ENCODE data around the gene CCDC88C. TPM values are rescaled to one million over a fixed set of nuclear protein-coding genes. Genes with fewer than 3 reads are reported as not detected.
A peak's percentile ranks its signal among the peaks of the same experiment; 100 is the strongest.

The CCDC88C gene
- total RNA-seq, 2 donors from 2014 or later, result 333 to 339 TPM

DNA sequence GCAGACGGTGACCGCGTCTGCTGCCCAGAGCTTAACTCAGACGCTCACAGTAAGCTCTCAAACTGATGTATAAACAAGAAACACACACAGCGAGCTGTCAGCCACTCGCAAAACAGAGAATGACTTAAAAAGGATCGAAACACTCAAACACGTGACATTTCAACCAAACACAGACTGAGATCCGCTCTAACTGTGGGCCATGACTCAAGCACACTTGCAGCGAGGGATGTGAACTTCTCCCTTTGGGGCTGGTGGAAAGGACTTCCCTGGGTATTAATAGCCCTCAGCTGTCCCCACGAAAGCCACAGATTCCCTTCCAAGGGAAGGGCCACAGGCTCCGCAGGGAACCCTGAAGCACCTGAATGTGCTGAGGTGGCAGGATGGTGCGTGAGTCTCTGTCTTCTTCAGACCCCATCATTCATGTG is 29.1 kb downstream of the CCDC88C start:
- DNase-seq, result no peak
- peak; percentile 74 for ATAC-seq
- H3K4me3 Mint-ChIP-seq, result peak overlapping the region; percentile 75
- H3K27ac Mint-ChIP-seq, result peak overlapping the region; percentile 95
- H3K36me3 Mint-ChIP-seq (ENCODE audit: low read depth), result peaks cover 2% of the 10 kb centered on the region
- peaks cover 58% of the 10 kb centered on the region for H3K4me1 Mint-ChIP-seq
- H3K27me3 Mint-ChIP-seq, result no peaks in the 10 kb centered on the region
- no peaks in the 10 kb centered on the region for H3K9me3 ChIP-seq (ENCODE audit: control insufficient read depth, low read length, poor library complexity, severe bottlenecking)

- H3K27me3 Mint-ChIP-seq, result no peaks in the 10 kb centered on the region
- peaks cover 2% of the 10 kb centered on the region for H3K36me3 Mint-ChIP-seq (ENCODE audit: low read depth)
- H3K4me1 Mint-ChIP-seq, result peaks cover 62% of the 10 kb centered on the region
- peak overlapping the region; percentile 75 for H3K4me3 Mint-ChIP-seq
- ATAC-seq (no peak), DNase-seq (no peak)
- peak overlapping the region; percentile 95 for H3K27ac Mint-ChIP-seq
- H3K9me3 ChIP-seq (ENCODE audit: control insufficient read depth, low read length, poor library complexity, severe bottlenecking), result no peaks in the 10 kb centered on the region
Measured at GRCh38 chr14:91387951-91388381, 29.7 kb downstream of the CCDC88C start.

- peaks cover 63% of the 10 kb centered on the region for H3K4me1 Mint-ChIP-seq
- H3K27ac Mint-ChIP-seq, result peak overlapping the region; percentile 95
- no peak for DNase-seq
- H3K9me3 ChIP-seq (ENCODE audit: control insufficient read depth, low read length, poor library complexity, severe bottlenecking), result no peaks in the 10 kb centered on the region
- no peaks in the 10 kb centered on the region for H3K27me3 Mint-ChIP-seq
- peaks cover 2% of the 10 kb centered on the region for H3K36me3 Mint-ChIP-seq (ENCODE audit: low read depth)
- peak overlapping the region; percentile 49 for H3K4me3 Mint-ChIP-seq
- no peak for ATAC-seq
Measured at GRCh38 chr14:91387169-91387835, 30.3 kb downstream of the CCDC88C start.

GRCh38 chr14:91385697-91386096 is 31.9 kb downstream of the CCDC88C start:
- Mint-ChIP-seq H3K27ac (peak overlapping the region; percentile 95), H3K27me3 (no peaks in the 10 kb centered on the region), H3K4me1 (peaks cover 63% of the 10 kb centered on the region), H3K36me3 (ENCODE audit: low read depth) (peaks cover 2% of the 10 kb centered on the region), H3K4me3 (no peak overlapping the region)
- DNase-seq (no peak), ATAC-seq (no peak)
- no peaks in the 10 kb centered on the region for H3K9me3 ChIP-seq (ENCODE audit: control insufficient read depth, low read length, poor library complexity, severe bottlenecking)

GRCh38 chr14:91385224-91385623 is 32.4 kb downstream of the CCDC88C start:
- peaks cover 62% of the 10 kb centered on the region for H3K4me1 Mint-ChIP-seq
- no peak for ATAC-seq
- H3K9me3 ChIP-seq (ENCODE audit: control insufficient read depth, low read length, poor library complexity, severe bottlenecking), result no peaks in the 10 kb centered on the region
- DNase-seq, result no peak
- H3K36me3 Mint-ChIP-seq (ENCODE audit: low read depth), result peaks cover 2% of the 10 kb centered on the region
- H3K27ac Mint-ChIP-seq, result peak overlapping the region; percentile 95
- H3K4me3 Mint-ChIP-seq, result peak overlapping the region; percentile 56
- no peaks in the 10 kb centered on the region for H3K27me3 Mint-ChIP-seq

- ATAC-seq (no peak), DNase-seq (no peak)
- H3K4me3 Mint-ChIP-seq, result no peak overlapping the region
- peaks cover 65% of the 10 kb centered on the region for H3K4me1 Mint-ChIP-seq
- H3K9me3 ChIP-seq (ENCODE audit: control insufficient read depth, low read length, poor library complexity, severe bottlenecking), result no peaks in the 10 kb centered on the region
- H3K27me3 Mint-ChIP-seq, result no peaks in the 10 kb centered on the region
- H3K27ac Mint-ChIP-seq, result peak overlapping the region; percentile 100
- peaks cover 2% of the 10 kb centered on the region for H3K36me3 Mint-ChIP-seq (ENCODE audit: low read depth)
Measured at GRCh38 chr14:91383439-91383838, 34.2 kb downstream of the CCDC88C start.

- peak overlapping the region; percentile 58 for H3K4me3 Mint-ChIP-seq
- H3K4me1 Mint-ChIP-seq, result peaks cover 70% of the 10 kb centered on the region
- peak overlapping the region; percentile 100 for H3K27ac Mint-ChIP-seq
- DNase-seq (no peak), ATAC-seq (peak; percentile 38)
- H3K9me3 ChIP-seq (ENCODE audit: control insufficient read depth, low read length, poor library complexity, severe bottlenecking), result no peaks in the 10 kb centered on the region
- no peaks in the 10 kb centered on the region for H3K27me3 Mint-ChIP-seq
- H3K36me3 Mint-ChIP-seq (ENCODE audit: low read depth), result peaks cover 6% of the 10 kb centered on the region
Measured at GRCh38 chr14:91381801-91382670, 35.6 kb downstream of the CCDC88C start.

GRCh38 chr14:91380610-91381371 is 36.8 kb downstream of the CCDC88C start:
- Mint-ChIP-seq H3K27ac (peak overlapping the region; percentile 100), H3K36me3 (ENCODE audit: low read depth) (peaks cover 6% of the 10 kb centered on the region)

GRCh38 chr14:91380123-91380522 is 37.5 kb downstream of the CCDC88C start:
- H3K4me1 Mint-ChIP-seq, result peaks cover 83% of the 10 kb centered on the region
- H3K27ac Mint-ChIP-seq, result peak overlapping the region; percentile 100
- peak overlapping the region; percentile 61 for H3K4me3 Mint-ChIP-seq
- no peaks in the 10 kb centered on the region for H3K9me3 ChIP-seq (ENCODE audit: control insufficient read depth, low read length, poor library complexity, severe bottlenecking)
- ATAC-seq, result no peak
- peaks cover 6% of the 10 kb centered on the region for H3K36me3 Mint-ChIP-seq (ENCODE audit: low read depth)
- H3K27me3 Mint-ChIP-seq, result no peaks in the 10 kb centered on the region
- no peak for DNase-seq

More at GRCh38 chr14:91380610-91381371, 36.8 kb downstream of the CCDC88C start:
- Mint-ChIP-seq H3K27me3 (no peaks in the 10 kb centered on the region), H3K4me1 (peaks cover 77% of the 10 kb centered on the region), H3K4me3 (peak overlapping the region; percentile 36)
- DNase-seq, result no peak
- ATAC-seq, result no peak
- H3K9me3 ChIP-seq (ENCODE audit: control insufficient read depth, low read length, poor library complexity, severe bottlenecking), result no peaks in the 10 kb centered on the region

DNA sequence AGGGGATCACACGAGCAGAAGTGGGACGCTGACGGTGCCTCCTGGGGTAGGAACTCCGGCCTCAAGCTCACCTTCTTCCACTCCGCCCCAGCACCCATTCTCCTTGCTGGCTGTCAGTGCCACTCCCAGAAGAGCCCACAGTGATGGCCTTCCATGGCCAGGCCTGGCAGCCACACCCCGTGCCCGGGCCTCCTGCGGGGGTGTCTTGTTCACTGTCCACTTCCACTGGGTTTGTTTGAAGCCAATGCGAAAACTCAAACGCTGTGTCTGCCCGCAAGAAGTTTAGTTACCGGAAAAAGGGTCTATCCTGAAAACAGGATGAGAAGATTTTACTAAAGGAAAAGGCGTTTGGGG is 38.1 kb downstream of the CCDC88C start:
- H3K36me3 Mint-ChIP-seq (ENCODE audit: low read depth), result peaks cover 6% of the 10 kb centered on the region
- H3K27me3 Mint-ChIP-seq, result no peaks in the 10 kb centered on the region
- H3K27ac Mint-ChIP-seq, result peak overlapping the region; percentile 100
- peak overlapping the region; percentile 15 for H3K4me3 Mint-ChIP-seq
- H3K4me1 Mint-ChIP-seq, result peaks cover 83% of the 10 kb centered on the region
- no peak for DNase-seq
- no peaks in the 10 kb centered on the region for H3K9me3 ChIP-seq (ENCODE audit: control insufficient read depth, low read length, poor library complexity, severe bottlenecking)
- ATAC-seq, result no peak

DNA sequence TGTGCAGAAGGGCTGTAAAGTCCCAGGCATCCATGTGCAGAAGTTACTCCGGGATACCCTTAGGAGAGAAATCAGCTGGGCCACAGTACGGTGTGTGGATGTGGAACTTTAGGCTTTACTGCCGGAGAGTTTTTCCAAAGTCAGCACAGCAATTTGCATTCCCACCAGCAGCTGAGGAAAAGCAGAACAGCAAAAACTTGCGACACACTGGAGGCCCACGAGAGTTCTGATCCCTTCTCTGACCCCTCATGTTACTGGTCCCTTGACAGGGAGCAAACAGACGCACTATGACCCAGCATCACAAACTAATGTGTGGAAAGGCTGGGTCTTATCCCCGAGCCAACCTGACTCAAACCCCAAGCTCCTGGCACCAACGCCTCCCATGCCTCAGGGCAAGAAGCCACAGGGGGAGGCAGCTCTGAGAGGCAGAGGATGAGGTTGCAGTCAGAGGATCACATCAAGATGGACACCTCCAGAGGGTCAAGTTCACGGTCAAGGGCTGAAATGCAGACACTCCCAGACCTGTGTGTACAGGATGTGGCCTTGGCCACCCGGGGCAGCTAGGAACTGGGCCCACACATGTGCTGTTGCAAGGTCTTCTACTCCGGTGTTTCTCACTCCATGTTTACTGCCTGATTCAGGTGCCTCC is 38.6 kb downstream of the CCDC88C start:
- Mint-ChIP-seq H3K4me3 (peak overlapping the region; percentile 15), H3K36me3 (ENCODE audit: low read depth) (peaks cover 3% of the 10 kb centered on the region), H3K27me3 (no peaks in the 10 kb centered on the region), H3K4me1 (peaks cover 84% of the 10 kb centered on the region), H3K27ac (peak overlapping the region; percentile 100)
- no peaks in the 10 kb centered on the region for H3K9me3 ChIP-seq (ENCODE audit: control insufficient read depth, low read length, poor library complexity, severe bottlenecking)
- ATAC-seq (no peak), DNase-seq (no peak)

DNA sequence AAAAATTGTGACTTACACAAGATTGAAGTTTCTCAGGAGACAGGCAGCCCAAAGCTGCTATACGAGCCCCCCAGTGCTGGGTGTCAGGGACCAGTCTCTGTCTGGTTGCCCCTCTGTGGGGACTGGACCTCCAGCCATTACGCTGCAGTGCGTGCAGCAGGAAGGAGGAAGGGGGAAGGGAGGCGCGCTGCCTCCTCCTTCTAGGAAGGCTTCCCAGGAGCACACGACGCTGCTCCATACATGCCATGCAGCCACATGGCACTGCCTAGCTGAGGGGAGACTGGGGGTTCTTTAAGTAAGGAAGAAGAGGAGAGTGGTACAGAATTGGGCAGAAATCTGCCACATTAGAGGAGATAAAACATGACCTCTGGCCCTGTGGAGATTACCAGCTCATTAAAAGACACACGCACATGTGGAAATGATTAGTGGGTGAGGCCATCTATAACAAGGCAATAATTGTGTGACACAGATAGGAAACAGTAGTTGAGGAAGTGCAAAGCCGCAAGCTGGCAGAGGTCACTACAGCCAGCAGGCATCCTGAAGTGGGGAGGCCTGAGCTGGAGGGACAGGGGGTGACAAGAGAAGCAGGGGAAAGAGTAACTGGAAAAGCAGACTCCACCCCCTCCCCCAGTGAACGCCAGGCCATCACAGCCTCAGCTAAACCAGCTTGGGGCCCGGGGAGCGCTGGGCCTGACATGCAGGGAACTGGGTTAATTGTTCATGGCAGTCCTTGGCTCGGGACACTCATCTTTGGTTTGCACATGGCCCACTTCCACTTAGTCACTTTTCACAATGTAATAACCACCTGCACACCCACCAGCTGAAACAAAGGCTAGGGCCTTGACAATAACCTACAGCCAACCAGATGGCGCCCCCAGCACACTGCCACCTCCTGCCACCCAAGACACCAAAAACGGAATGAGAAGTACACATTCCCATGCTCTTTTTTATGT is 39.6 kb downstream of the CCDC88C start:
- ATAC-seq (peak; percentile 9), DNase-seq (no peak)
- Mint-ChIP-seq H3K4me3 (peak overlapping the region; percentile 84), H3K4me1 (peaks cover 87% of the 10 kb centered on the region), H3K27me3 (no peaks in the 10 kb centered on the region), H3K27ac (peak overlapping the region; percentile 100), H3K36me3 (ENCODE audit: low read depth) (peaks cover 3% of the 10 kb centered on the region)
- no peaks in the 10 kb centered on the region for H3K9me3 ChIP-seq (ENCODE audit: control insufficient read depth, low read length, poor library complexity, severe bottlenecking)

Measured in T-helper 17 cell (primary cell).